ENCODE results near the gene NMNAT2.
"Not testable (repeated sequence)": the region's sequence is repeated elsewhere in the genome, so short reads cannot be mapped to it uniquely, and the experiment has no call there.

The NMNAT2 gene

DNA sequence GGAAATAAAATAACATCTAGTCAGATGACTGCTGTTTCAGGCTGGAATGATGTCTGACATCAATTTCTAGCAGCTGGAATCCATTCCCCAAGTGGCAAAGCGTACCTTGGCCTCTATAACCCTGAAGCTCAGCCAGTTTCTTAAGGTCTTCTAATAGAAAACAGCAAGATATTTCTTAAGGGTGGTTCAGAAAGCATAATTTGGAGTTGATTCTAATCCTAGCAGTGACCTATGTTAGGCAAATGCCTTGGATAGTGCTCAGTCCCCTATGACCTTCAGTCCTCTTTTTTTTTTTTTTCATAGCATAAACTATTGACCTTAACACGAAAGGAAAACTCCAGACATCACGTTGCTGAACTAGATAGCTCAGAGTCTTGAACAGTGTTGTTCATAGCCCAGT, 175.6 kb downstream of the NMNAT2 start:
- Histone ChIP-seq H3K27ac (no peak overlapping the region), H3K79me2 (ENCODE audit: insufficient read depth, low read depth) (no peaks in the 10 kb centered on the region), H4K20me1 (ENCODE audit: insufficient read depth) (no peaks in the 10 kb centered on the region), H3K27me3 (ENCODE audit: insufficient read depth, low read depth) (no peaks in the 10 kb centered on the region), H3K4me2 (no peak overlapping the region), H3K4me1 (ENCODE audit: low read depth, poor library complexity, severe bottlenecking) (no peaks in the 10 kb centered on the region), H2AFZ (ENCODE audit: low read depth) (no peak overlapping the region), H3K4me3 (IDR thresholded peaks at IDR 0.05; ENCODE audit: insufficient read depth, low read depth, low read length) (no peak overlapping the region), H3K9ac (no peak overlapping the region), H3K36me3 (ENCODE audit: insufficient read depth) (no peaks in the 10 kb centered on the region)
- TF ChIP-seq, protein P1, sequence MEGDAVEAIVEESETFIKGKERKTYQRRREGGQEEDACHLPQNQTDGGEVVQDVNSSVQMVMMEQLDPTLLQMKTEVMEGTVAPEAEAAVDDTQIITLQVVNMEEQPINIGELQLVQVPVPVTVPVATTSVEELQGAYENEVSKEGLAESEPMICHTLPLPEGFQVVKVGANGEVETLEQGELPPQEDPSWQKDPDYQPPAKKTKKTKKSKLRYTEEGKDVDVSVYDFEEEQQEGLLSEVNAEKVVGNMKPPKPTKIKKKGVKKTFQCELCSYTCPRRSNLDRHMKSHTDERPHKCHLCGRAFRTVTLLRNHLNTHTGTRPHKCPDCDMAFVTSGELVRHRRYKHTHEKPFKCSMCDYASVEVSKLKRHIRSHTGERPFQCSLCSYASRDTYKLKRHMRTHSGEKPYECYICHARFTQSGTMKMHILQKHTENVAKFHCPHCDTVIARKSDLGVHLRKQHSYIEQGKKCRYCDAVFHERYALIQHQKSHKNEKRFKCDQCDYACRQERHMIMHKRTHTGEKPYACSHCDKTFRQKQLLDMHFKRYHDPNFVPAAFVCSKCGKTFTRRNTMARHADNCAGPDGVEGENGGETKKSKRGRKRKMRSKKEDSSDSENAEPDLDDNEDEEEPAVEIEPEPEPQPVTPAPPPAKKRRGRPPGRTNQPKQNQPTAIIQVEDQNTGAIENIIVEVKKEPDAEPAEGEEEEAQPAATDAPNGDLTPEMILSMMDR (conservative IDR thresholded peaks at IDR 0.05; ENCODE audit: low read depth, low read length), result no peak

DNA sequence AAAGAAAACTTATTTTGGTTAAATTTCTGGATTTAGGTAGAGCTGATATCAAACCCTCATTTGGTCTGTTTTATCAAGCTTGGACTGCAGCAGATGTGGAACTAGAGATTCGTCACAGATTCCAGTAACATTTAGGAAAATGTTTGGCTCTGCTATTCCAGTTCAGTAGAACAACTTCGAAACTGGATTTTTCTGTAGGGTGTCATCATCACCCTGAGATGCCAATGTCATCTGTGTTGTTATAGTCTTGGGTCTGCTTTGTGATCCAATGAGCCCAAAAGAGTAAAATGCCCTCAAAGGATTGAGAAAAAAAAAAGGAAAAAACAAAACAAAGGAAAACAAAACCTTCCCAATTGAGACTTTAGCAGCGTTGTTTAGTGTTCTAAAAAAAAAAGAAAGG, 176.7 kb downstream of the NMNAT2 start:
- Histone ChIP-seq H3K27ac (no peak overlapping the region), H3K36me3 (ENCODE audit: insufficient read depth) (no peaks in the 10 kb centered on the region), H3K9ac (no peak overlapping the region), H3K27me3 (ENCODE audit: insufficient read depth, low read depth) (no peaks in the 10 kb centered on the region), H3K4me1 (ENCODE audit: low read depth, poor library complexity, severe bottlenecking) (no peaks in the 10 kb centered on the region), H3K79me2 (ENCODE audit: insufficient read depth, low read depth) (no peaks in the 10 kb centered on the region), H3K4me3 (IDR thresholded peaks at IDR 0.05; ENCODE audit: insufficient read depth, low read depth, low read length) (no peak overlapping the region), H3K4me2 (no peak overlapping the region), H4K20me1 (ENCODE audit: insufficient read depth) (no peaks in the 10 kb centered on the region), H2AFZ (ENCODE audit: low read depth) (no peak overlapping the region)
- TF ChIP-seq, protein P1 (conservative IDR thresholded peaks at IDR 0.05; ENCODE audit: low read depth, low read length), result no peak

DNA sequence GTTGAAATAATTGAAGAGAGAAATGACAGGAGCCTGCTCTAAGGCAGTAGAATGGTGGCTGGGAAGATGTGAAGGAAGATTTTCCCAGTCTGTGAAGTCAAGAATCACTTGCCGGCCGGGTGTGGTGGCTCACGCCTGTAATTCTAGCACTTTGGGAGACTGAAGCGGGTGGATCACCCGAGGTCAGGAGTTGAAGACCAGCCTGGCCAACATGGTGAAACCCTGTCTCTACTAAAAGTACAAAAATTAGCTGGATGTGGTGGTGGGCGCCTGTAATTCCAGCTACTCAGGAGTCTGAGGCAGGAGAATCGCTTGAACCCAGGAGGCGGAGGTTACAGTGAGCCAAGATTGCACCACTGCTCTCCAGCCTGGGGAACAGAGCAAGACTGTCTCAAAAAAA, 177.3 kb downstream of the NMNAT2 start:
- not testable (repeated sequence) for H3K36me3 ChIP-seq (ENCODE audit: insufficient read depth); H3K4me2 ChIP-seq; H3K4me1 ChIP-seq (ENCODE audit: low read depth, poor library complexity, severe bottlenecking); H3K79me2 ChIP-seq (ENCODE audit: insufficient read depth, low read depth); H3K4me3 ChIP-seq (IDR thresholded peaks at IDR 0.05; ENCODE audit: insufficient read depth, low read depth, low read length); H3K9ac ChIP-seq; H2AFZ ChIP-seq (ENCODE audit: low read depth); H3K27me3 ChIP-seq (ENCODE audit: insufficient read depth, low read depth); H3K27ac ChIP-seq; H4K20me1 ChIP-seq (ENCODE audit: insufficient read depth)

DNA sequence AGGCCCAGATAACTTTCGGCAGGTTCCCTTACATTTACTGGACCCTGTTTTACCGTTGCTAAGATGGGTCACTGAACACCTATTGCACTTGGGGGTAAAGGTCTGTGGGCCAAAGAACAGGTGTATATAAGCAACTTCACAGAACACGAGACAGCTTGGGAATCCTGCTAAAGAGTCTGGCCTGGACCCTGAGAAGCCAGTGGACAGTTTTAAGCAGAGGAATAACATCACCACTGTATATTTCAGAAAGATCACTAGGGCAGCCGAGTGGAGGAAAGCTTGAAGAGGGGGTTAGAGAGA, 177.7 kb downstream of the NMNAT2 start:
- no peaks in the 10 kb centered on the region for H3K27me3 ChIP-seq (ENCODE audit: insufficient read depth, low read depth)
- H2AFZ ChIP-seq (ENCODE audit: low read depth), result no peak overlapping the region
- H3K79me2 ChIP-seq (ENCODE audit: insufficient read depth, low read depth), result no peaks in the 10 kb centered on the region
- no peak overlapping the region for H3K9ac ChIP-seq
- H4K20me1 ChIP-seq (ENCODE audit: insufficient read depth), result no peaks in the 10 kb centered on the region
- TF ChIP-seq, protein P1 (conservative IDR thresholded peaks at IDR 0.05; ENCODE audit: low read depth, low read length), result no peak
- H3K4me1 ChIP-seq (ENCODE audit: low read depth, poor library complexity, severe bottlenecking), result no peaks in the 10 kb centered on the region
- no peaks in the 10 kb centered on the region for H3K36me3 ChIP-seq (ENCODE audit: insufficient read depth)
- H3K4me2 ChIP-seq, result no peak overlapping the region
- H3K4me3 ChIP-seq (IDR thresholded peaks at IDR 0.05; ENCODE audit: insufficient read depth, low read depth, low read length), result no peak overlapping the region
- H3K27ac ChIP-seq, result no peak overlapping the region

DNA sequence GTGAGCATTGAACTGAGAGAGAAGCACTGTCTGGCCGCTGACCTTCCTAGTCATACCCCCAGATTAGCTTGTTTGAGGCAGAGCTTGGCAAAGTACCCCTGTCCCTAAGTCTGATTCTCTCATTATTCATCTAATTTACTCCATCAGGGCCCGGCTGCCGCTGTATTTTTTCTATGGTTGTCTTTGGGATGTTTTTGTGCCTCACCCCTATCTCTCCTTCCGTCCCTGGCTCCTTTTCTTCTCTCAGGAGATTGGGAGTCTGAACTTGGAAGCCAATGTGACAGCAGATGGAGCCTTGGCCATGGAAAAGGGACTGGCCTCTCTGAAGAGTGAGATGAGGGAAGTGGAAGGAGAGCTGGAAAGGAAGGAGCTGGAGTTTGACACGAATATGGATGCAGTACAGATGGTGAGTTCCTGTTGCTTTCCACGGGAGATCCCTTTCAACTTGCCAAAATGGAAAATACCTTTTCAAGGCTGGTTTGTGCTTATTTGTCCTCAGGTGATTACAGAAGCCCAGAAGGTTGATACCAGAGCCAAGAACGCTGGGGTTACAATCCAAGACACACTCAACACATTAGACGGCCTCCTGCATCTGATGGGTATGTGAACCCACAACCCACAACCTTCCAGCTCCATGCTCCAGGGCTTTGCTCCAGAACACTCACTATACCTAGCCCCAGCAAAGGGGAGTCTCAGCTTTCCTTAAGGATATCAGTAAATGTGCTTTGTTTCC, 178.2 kb downstream of the NMNAT2 start:
- Histone ChIP-seq H3K9ac (no peak overlapping the region), H3K4me3 (IDR thresholded peaks at IDR 0.05; ENCODE audit: insufficient read depth, low read depth, low read length) (no peak overlapping the region), H2AFZ (ENCODE audit: low read depth) (no peak overlapping the region; the same call in 1 of the 2 replicates), H3K4me2 (no peak overlapping the region), H3K36me3 (ENCODE audit: insufficient read depth) (no peaks in the 10 kb centered on the region), H3K79me2 (ENCODE audit: insufficient read depth, low read depth) (no peaks in the 10 kb centered on the region), H4K20me1 (ENCODE audit: insufficient read depth) (no peaks in the 10 kb centered on the region), H3K27me3 (ENCODE audit: insufficient read depth, low read depth) (no peaks in the 10 kb centered on the region), H3K27ac (no peak overlapping the region), H3K4me1 (ENCODE audit: low read depth, poor library complexity, severe bottlenecking) (no peaks in the 10 kb centered on the region)
- TF ChIP-seq, protein P1 (conservative IDR thresholded peaks at IDR 0.05; ENCODE audit: low read depth, low read length), result no peak

Data from KMS-11 (cell line).